HEK293 (cell line): Measurements from ENCODE around the gene SLC3A2.

Experiments used
- CTCF ChIP-seq: fragments of 450-650 bp; formaldehyde crosslinking; IDR thresholded peaks from 2 replicates; pipeline ENCODE4 v1.5.1; 2016; ENCODE audit warnings: missing biosample characterization, missing genetic modification characterization
- REST ChIP-seq: fragments of 450-650 bp; formaldehyde crosslinking; IDR thresholded peaks from 2 replicates; pipeline ENCODE4 v1.5.1; 2016; ENCODE audit warnings: missing biosample characterization, missing genetic modification characterization
- SALL2 ChIP-seq: fragments of 450-650 bp; formaldehyde crosslinking; IDR thresholded peaks from 2 replicates; pipeline ENCODE4 v1.5.0; 2017; ENCODE audit warnings: missing biosample characterization, mild to moderate bottlenecking, missing genetic modification characterization, borderline replicate concordance
- ZBTB7A ChIP-seq: fragments of 450-650 bp; formaldehyde crosslinking; IDR thresholded peaks from 2 replicates; pipeline ENCODE4 v1.5.1; 2016; ENCODE audit warnings: low read depth, missing biosample characterization, missing genetic modification characterization
- ZNF513 ChIP-seq: fragments of 450-650 bp; IDR thresholded peaks from 2 replicates; pipeline ENCODE4 v1.5.1; 2018; ENCODE audit warnings: missing biosample characterization, missing genetic modification characterization
- ZNF785 ChIP-seq: fragments of 450-650 bp; formaldehyde crosslinking; IDR thresholded peaks from 2 replicates; pipeline ENCODE4 v1.5.1; 2016; ENCODE audit warnings: missing biosample characterization, missing genetic modification characterization

GRCh38 chr11:62928011-62928410, 47.3 kb downstream of the SLC3A2 start:
- no peak for TF ChIP-seq CTCF (tag by site-specific recombination)
- TF ChIP-seq REST (tag by site-specific recombination), result no peak
- no peak for TF ChIP-seq SALL2
- no peak for TF ChIP-seq ZBTB7A (tag by site-specific recombination)
- no peak for TF ChIP-seq ZNF785
- no peak for TF ChIP-seq ZNF513 (tag by site-specific recombination)
